ENCODE data around the gene MAGI2. TPM values are rescaled to one million over a fixed set of nuclear protein-coding genes. Genes with fewer than 3 reads are reported as not detected.

Gene MAGI2
- total RNA-seq, 3 donors from 2014 or later (not counting 1 experiment from before 2014, with no cell fraction given), result 0.09 to 0.48 (median 0.27) TPM

DNA sequence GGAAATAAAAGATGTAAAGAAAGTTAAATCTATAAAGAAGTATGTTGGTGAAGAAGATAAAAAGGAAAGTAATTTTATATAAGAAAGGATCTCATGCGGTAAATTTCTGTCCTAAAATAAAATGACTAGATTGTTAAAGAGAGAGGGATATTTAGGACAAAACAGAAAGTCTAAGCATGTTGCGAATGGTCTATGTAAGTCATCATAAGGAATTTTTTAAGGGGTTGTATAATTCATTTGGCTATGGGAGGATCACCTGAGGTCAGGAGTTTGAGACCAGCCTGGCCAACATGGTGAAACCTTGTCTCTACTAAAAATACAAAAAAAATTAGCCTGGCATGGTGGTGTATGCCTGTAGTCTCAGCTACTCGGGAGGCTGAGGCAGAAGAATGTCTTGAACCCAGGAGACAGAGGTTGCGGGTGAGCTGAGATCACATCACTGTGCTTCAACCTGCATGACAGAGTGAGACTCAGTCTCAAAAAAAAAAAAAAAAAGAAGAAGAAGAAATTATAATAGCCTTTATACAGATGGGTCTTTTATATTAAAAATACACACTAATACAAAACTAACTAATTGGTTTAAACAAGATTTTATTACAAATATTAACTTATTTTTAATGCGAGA, 294.3 kb downstream of the MAGI2 start:
- WGBS (ENCODE audit: insufficient coverage), result 82% methylated on average over 4 of the region's 5 CpGs
- no peaks in the 10 kb centered on the region for H3K4me1 ChIP-seq (ENCODE audit: control insufficient read depth, insufficient read depth, low read length)
- ATAC-seq (no peak), DNase-seq (no peak)
- intact Hi-C loops (cut with micrococcal nuclease), result no loop called here
- H3K4me1 Mint-ChIP-seq, result no peaks in the 10 kb centered on the region
- H3K27ac ChIP-seq (ENCODE audit: low read length), result no peak overlapping the region
- H3K27ac Mint-ChIP-seq, result no peak overlapping the region
- H3K27me3 Mint-ChIP-seq (ENCODE audit: low read depth in 2 of 2), result no peaks in the 10 kb centered on the region
- TF ChIP-seq CTCF (IDR thresholded peaks at IDR 0.05), result no peak
- peaks cover 8 to 11% of the 10 kb centered on the region in 2 donors for H3K9me3 Mint-ChIP-seq
- no peaks in the 10 kb centered on the region for H3K27me3 ChIP-seq (ENCODE audit: control insufficient read depth, insufficient read depth, low read length)
- peaks cover 4% of the 10 kb centered on the region for H3K9me3 ChIP-seq (ENCODE audit: control insufficient read depth, insufficient read depth, low read length)
- H3K36me3 Mint-ChIP-seq, result peaks cover 6% of the 10 kb centered on the region
- H3K36me3 ChIP-seq (ENCODE audit: control insufficient read depth, insufficient read depth, low read length), result no peaks in the 10 kb centered on the region
- no peak overlapping the region for H3K4me3 ChIP-seq (ENCODE audit: low read length)
- no peak overlapping the region for H3K4me3 Mint-ChIP-seq

DNA sequence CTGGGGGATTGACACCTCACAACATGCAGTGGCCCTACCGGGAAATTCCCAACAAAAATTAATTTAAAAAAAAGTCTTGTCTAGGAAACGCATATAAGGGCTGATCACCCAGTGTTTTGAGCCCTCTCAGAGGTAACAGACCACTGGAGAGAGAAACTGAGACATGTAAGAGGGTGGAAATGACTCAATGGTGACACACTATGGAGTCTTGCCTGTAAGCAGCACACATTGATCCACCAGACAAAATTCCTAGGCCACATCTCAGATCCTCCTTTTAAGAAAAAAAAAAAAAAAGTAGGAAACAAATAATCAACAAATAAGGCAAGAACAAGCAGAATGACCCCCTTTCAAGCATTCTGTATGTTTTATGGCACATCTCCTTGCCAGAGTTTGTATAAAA, 296.2 kb downstream of the MAGI2 start:
- no peak overlapping the region for H3K27ac ChIP-seq (ENCODE audit: low read length)
- no peaks in the 10 kb centered on the region for H3K4me1 ChIP-seq (ENCODE audit: control insufficient read depth, insufficient read depth, low read length)
- DNase-seq (no peak), ATAC-seq (no peak)
- no peaks in the 10 kb centered on the region for H3K36me3 ChIP-seq (ENCODE audit: control insufficient read depth, insufficient read depth, low read length)
- no peaks in the 10 kb centered on the region for H3K27me3 ChIP-seq (ENCODE audit: control insufficient read depth, insufficient read depth, low read length)
- peaks cover 6% of the 10 kb centered on the region for H3K36me3 Mint-ChIP-seq
- H3K9me3 Mint-ChIP-seq, result peaks cover 8 to 11% of the 10 kb centered on the region in 2 donors
- no peak for TF ChIP-seq CTCF (IDR thresholded peaks at IDR 0.05)
- H3K9me3 ChIP-seq (ENCODE audit: control insufficient read depth, insufficient read depth, low read length), result peaks cover 9% of the 10 kb centered on the region
- no peak overlapping the region for H3K4me3 Mint-ChIP-seq
- no peaks in the 10 kb centered on the region for H3K27me3 Mint-ChIP-seq (ENCODE audit: low read depth in 2 of 2)
- no peak overlapping the region for H3K4me3 ChIP-seq (ENCODE audit: low read length)
- 80% methylated on average over 2 of the region's 2 CpGs for WGBS (ENCODE audit: insufficient coverage)
- H3K27ac Mint-ChIP-seq, result no peak overlapping the region
- intact Hi-C loops (cut with micrococcal nuclease), result no loop called here
- H3K4me1 Mint-ChIP-seq, result no peaks in the 10 kb centered on the region

DNA sequence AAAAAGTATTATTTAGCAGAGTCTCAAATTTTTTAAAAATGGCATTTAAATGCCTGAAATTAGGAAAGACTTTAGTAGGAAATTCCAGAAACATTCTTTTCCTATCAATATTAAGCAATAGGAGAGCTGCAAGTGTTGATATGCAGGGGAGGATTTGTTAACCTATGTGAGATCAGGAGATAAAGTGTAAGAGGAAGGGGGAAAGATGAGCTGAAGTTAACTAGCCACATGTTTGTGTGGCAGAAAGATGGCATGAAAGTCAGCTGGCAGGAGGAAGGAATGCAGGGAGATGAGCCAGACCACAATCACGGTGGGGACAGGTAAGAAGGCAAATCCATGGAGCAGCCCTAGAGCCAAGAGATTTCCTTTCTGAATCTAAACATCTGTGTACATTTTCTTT, 303.6 kb downstream of the MAGI2 start:
- H3K9me3 Mint-ChIP-seq, result peaks cover 10 to 19% of the 10 kb centered on the region in 2 donors
- H3K27me3 Mint-ChIP-seq (ENCODE audit: low read depth in 2 of 2), result no peaks in the 10 kb centered on the region
- 72% methylated on average over 1 of the region's 1 CpG for WGBS (ENCODE audit: insufficient coverage)
- Histone ChIP-seq H3K9me3 (ENCODE audit: control insufficient read depth, insufficient read depth, low read length) (peaks cover 12% of the 10 kb centered on the region), H3K27ac (ENCODE audit: low read length) (no peak overlapping the region), H3K4me3 (ENCODE audit: low read length) (no peak overlapping the region), H3K36me3 (ENCODE audit: control insufficient read depth, insufficient read depth, low read length) (no peaks in the 10 kb centered on the region), H3K4me1 (ENCODE audit: control insufficient read depth, insufficient read depth, low read length) (no peaks in the 10 kb centered on the region), H3K27me3 (ENCODE audit: control insufficient read depth, insufficient read depth, low read length) (no peaks in the 10 kb centered on the region)
- no peak overlapping the region for H3K27ac Mint-ChIP-seq
- no peaks in the 10 kb centered on the region for H3K36me3 Mint-ChIP-seq
- DNase-seq, result no peak
- H3K4me1 Mint-ChIP-seq, result no peaks in the 10 kb centered on the region
- TF ChIP-seq CTCF (IDR thresholded peaks at IDR 0.05), result no peak
- ATAC-seq, result no peak
- H3K4me3 Mint-ChIP-seq, result no peak overlapping the region
- intact Hi-C loops (cut with micrococcal nuclease), result no loop called here

- Histone ChIP-seq H3K27me3 (ENCODE audit: control insufficient read depth, insufficient read depth, low read length) (no peaks in the 10 kb centered on the region), H3K27ac (ENCODE audit: low read length) (no peak overlapping the region), H3K9me3 (ENCODE audit: control insufficient read depth, insufficient read depth, low read length) (peaks cover 4% of the 10 kb centered on the region), H3K4me3 (ENCODE audit: low read length) (no peak overlapping the region), H3K36me3 (ENCODE audit: control insufficient read depth, insufficient read depth, low read length) (no peaks in the 10 kb centered on the region), H3K4me1 (ENCODE audit: control insufficient read depth, insufficient read depth, low read length) (no peaks in the 10 kb centered on the region)
- Mint-ChIP-seq H3K4me1 (no peaks in the 10 kb centered on the region), H3K4me3 (no peak overlapping the region), H3K27me3 (ENCODE audit: low read depth in 2 of 2) (no peaks in the 10 kb centered on the region), H3K9me3 (peaks cover 14 to 17% of the 10 kb centered on the region in 2 donors), H3K36me3 (peaks cover 6% of the 10 kb centered on the region), H3K27ac (no peak overlapping the region)
- 87% methylated on average over 2 of the region's 3 CpGs for WGBS (ENCODE audit: insufficient coverage)
- intact Hi-C loops (cut with micrococcal nuclease), result no loop called here
- TF ChIP-seq CTCF (IDR thresholded peaks at IDR 0.05), result no peak
- ATAC-seq, result no peak
- DNase-seq, result no peak
Observed at GRCh38 chr7:79142706-79143105, 310.8 kb downstream of the MAGI2 start.

Data from natural killer cell (primary cell).